Neuronal stem cell (in vitro differentiated cells): ENCODE measurements around the gene ZDHHC5.

Experiments used
- DNase-seq: peaks from one replicate; pipeline ENCODE4 v3.0.0-alpha.2; 2013; ENCODE audit warnings: low spot score
- H2AFZ ChIP-seq: one replicate; pipeline ENCODE4 v1.6.1; 2013; ENCODE audit warnings: mild to moderate bottlenecking, low read length, inconsistent platforms
- H2AK5ac ChIP-seq: 2 replicates; pipeline ENCODE4 v1.6.1; 2013; ENCODE audit warnings: low read depth, mild to moderate bottlenecking, inconsistent platforms, low read length, moderate library complexity, mixed read lengths
- H2BK120ac ChIP-seq: 2 replicates; pipeline ENCODE4 v1.6.1; 2013; ENCODE audit warnings: low read depth, mild to moderate bottlenecking, inconsistent platforms, low read length, moderate library complexity, mixed read lengths
- H2BK12ac ChIP-seq: one replicate; pipeline ENCODE4 v1.6.1; 2013; ENCODE audit warnings: low read length, inconsistent platforms
- H2BK15ac ChIP-seq: 2 replicates; pipeline ENCODE4 v1.6.1; 2013; ENCODE audit warnings: mild to moderate bottlenecking, low read length, inconsistent platforms, mixed read lengths
- H2BK5ac ChIP-seq: one replicate; pipeline ENCODE4 v1.6.1; 2013; ENCODE audit warnings: inconsistent platforms, mild to moderate bottlenecking, low read length, moderate library complexity
- H3K14ac ChIP-seq: one replicate; pipeline ENCODE4 v1.6.1; 2013; ENCODE audit warnings: low read length, inconsistent platforms
- H3K18ac ChIP-seq: 2 replicates; pipeline ENCODE4 v1.6.1; 2013; ENCODE audit warnings: low read length, inconsistent platforms
- H3K23ac ChIP-seq: 2 replicates; pipeline ENCODE4 v1.6.1; 2013; ENCODE audit warnings: low read depth, mild to moderate bottlenecking, mixed read lengths, low read length, inconsistent platforms; ENCODE audit not compliant: poor library complexity
- H3K27ac ChIP-seq: replicated peaks from 3 replicates; pipeline ENCODE4 v1.5.1; 2013; ENCODE audit warnings: low read length, inconsistent platforms
- H3K27me3 ChIP-seq, 3 experiments: 2 replicates each; pipeline ENCODE4 v1.6.1; 2013; ENCODE audit warnings: low read length in 3 of 3, mild to moderate bottlenecking in 2 of 3, inconsistent platforms in 1 of 3, low read depth in 1 of 3, mixed read lengths in 1 of 3, moderate library complexity in 1 of 3; ENCODE audit not compliant: control insufficient read depth in 3 of 3, insufficient read depth in 3 of 3
- H3K36me3 ChIP-seq, 2 donors: replicated peaks in 1 of 2; 2 replicates each; pipeline ENCODE4 v1.6.1; 2013; ENCODE audit warnings: low read length in 2 of 2; ENCODE audit not compliant: control insufficient read depth in 2 of 2, insufficient read depth in 2 of 2
- H3K4ac ChIP-seq: 2 replicates; pipeline ENCODE4 v1.6.1; 2013; ENCODE audit warnings: inconsistent platforms, mild to moderate bottlenecking, low read length, moderate library complexity
- H3K4me1 ChIP-seq, 2 donors: 1 replicate in 1 of 2; 2 replicates in 1 of 2; pipeline ENCODE4 v1.6.1; 2013; ENCODE audit warnings: low read length in 2 of 2, low read depth in 1 of 2; ENCODE audit not compliant: control insufficient read depth in 2 of 2, insufficient read depth in 1 of 2
- H3K4me2 ChIP-seq: one replicate; pipeline ENCODE4 v1.6.1; 2013; ENCODE audit warnings: mild to moderate bottlenecking, low read length, inconsistent platforms; ENCODE audit not compliant: insufficient read depth, poor library complexity, severe bottlenecking
- H3K4me3 ChIP-seq, 2 donors: 2 replicates each; pipeline ENCODE4 v1.5.1; 2013; ENCODE audit warnings: low read length in 2 of 2, mild to moderate bottlenecking in 2 of 2, inconsistent platforms in 1 of 2, moderate library complexity in 1 of 2
- H3K79me1 ChIP-seq: one replicate; pipeline ENCODE4 v1.6.1; 2013; ENCODE audit warnings: low read depth, mild to moderate bottlenecking, inconsistent platforms, low read length, moderate library complexity
- H3K9ac ChIP-seq: one replicate; pipeline ENCODE4 v1.6.1; 2013; ENCODE audit warnings: mild to moderate bottlenecking, low read depth, low read length, inconsistent platforms; ENCODE audit not compliant: poor library complexity
- H3K9me3 ChIP-seq, 2 donors: replicated peaks in 1 of 2; 2 replicates each; pipeline versions ENCODE3 to v1.6.1; 2013; ENCODE audit warnings: low read length in 2 of 2, mild to moderate bottlenecking in 2 of 2, inconsistent platforms in 1 of 2, low read depth in 1 of 2, mixed read lengths in 1 of 2, moderate library complexity in 1 of 2; ENCODE audit not compliant: control insufficient read depth in 2 of 2, insufficient read depth in 1 of 2
- H4K8ac ChIP-seq: one replicate; pipeline ENCODE4 v1.6.1; 2013; ENCODE audit warnings: low read depth, mild to moderate bottlenecking, inconsistent platforms, low read length, moderate library complexity
- H4K91ac ChIP-seq: one replicate; pipeline ENCODE4 v1.6.1; 2013; ENCODE audit warnings: low read length, low read depth, mild to moderate bottlenecking, inconsistent platforms; ENCODE audit not compliant: poor library complexity
- WGBS, 2 donors: extraction: QIAGEN DNeasy Blood & Tissue Kit; methylation state at CpG; one replicate each; pipeline ENCODE4 v1.1.7; 2013; ENCODE audit warnings: missing lambda C conversion rate in 2 of 2, mixed read lengths in 1 of 2; ENCODE audit not compliant: insufficient read length in 2 of 2, insufficient replicate concordance in 1 of 2; ENCODE audit errors: extremely low coverage in 2 of 2; 5-methylcytosine and 5-hydroxymethylcytosine counted together

Gene ZDHHC5

GRCh38 chr11:57635246-57635645 lies 32.7 kb upstream of the ZDHHC5 start:
- H3K4ac ChIP-seq, result no peak overlapping the region
- H4K91ac ChIP-seq, result no peak overlapping the region
- H3K36me3 ChIP-seq, result peaks cover under 1 to 4% of the 10 kb centered on the region in 2 donors
- H3K4me1 ChIP-seq, result peaks cover 3 to 8% of the 10 kb centered on the region in 2 donors
- no peak overlapping the region for H3K18ac ChIP-seq
- no peaks in the 10 kb centered on the region for H3K9me3 ChIP-seq
- no peak overlapping the region for H2BK5ac ChIP-seq
- no peak for DNase-seq
- H3K79me1 ChIP-seq, result no peaks in the 10 kb centered on the region
- H4K8ac ChIP-seq, result no peak overlapping the region
- H2AK5ac ChIP-seq, result no peak overlapping the region
- no peak overlapping the region for H3K9ac ChIP-seq
- no peak overlapping the region for H3K27ac ChIP-seq
- H3K4me3 ChIP-seq, result no peak overlapping the region
- H3K27me3 ChIP-seq, result no peaks in the 10 kb centered on the region
- H2BK15ac ChIP-seq, result no peak overlapping the region
- no peak overlapping the region for H2AFZ ChIP-seq
- H3K23ac ChIP-seq, result no peak overlapping the region
- no peak overlapping the region for H2BK12ac ChIP-seq
- WGBS, 2 donors, result no CpG with 5 or more reads among the region's 8 CpGs
- H3K14ac ChIP-seq, result no peak overlapping the region
- H3K4me2 ChIP-seq, result no peak overlapping the region
- no peak overlapping the region for H2BK120ac ChIP-seq

- Histone ChIP-seq H4K8ac (no peak overlapping the region), H3K4ac (peak overlapping the region; percentile 4), H3K23ac (no peak overlapping the region), H2BK15ac (no peak overlapping the region), H2BK5ac (peak overlapping the region; percentile 98), H3K36me3 (peaks cover 12 to 28% of the 10 kb centered on the region in 2 donors), H4K91ac (no peak overlapping the region), H3K79me1 (peaks cover 2% of the 10 kb centered on the region), H2BK120ac (peak overlapping the region; percentile 93), H3K27me3 (no peaks in the 10 kb centered on the region), H3K9me3 (no peaks in the 10 kb centered on the region), H3K4me3 (peak overlapping the region; percentile 53 to 99), H3K9ac (peak overlapping the region; percentile 78), H3K27ac (peak overlapping the region; percentile 85), H2BK12ac (no peak overlapping the region), H3K14ac (no peak overlapping the region), H2AFZ (peak overlapping the region; percentile 87), H3K4me1 (peaks cover 18 to 27% of the 10 kb centered on the region in 2 donors), H3K4me2 (peak overlapping the region; percentile 49), H2AK5ac (peak overlapping the region; percentile 30), H3K18ac (peak overlapping the region; percentile 94)
- WGBS, 2 donors, result no CpG with 5 or more reads among the region's 18 CpGs
- DNase-seq, result no peak
Measured at GRCh38 chr11:57637626-57638004, 30.3 kb upstream of the ZDHHC5 start.

- Histone ChIP-seq H3K23ac (peak overlapping the region; percentile 61), H3K4me1 (peaks cover 19 to 29% of the 10 kb centered on the region in 2 donors), H4K8ac (no peak overlapping the region), H2BK5ac (peak overlapping the region; percentile 98), H3K14ac (peak overlapping the region; percentile 98), H3K9ac (peak overlapping the region; percentile 99), H3K9me3 (no peaks in the 10 kb centered on the region), H3K4me3 (peak overlapping the region; percentile 88 to 99), H2BK15ac (peak overlapping the region; percentile 86), H3K27me3 (no peaks in the 10 kb centered on the region), H2AFZ (peak overlapping the region; percentile 87), H3K18ac (peak overlapping the region; percentile 100), H4K91ac (peak overlapping the region; percentile 90), H2AK5ac (peak overlapping the region; percentile 96), H3K27ac (peak overlapping the region; percentile 92), H3K79me1 (peaks cover 2% of the 10 kb centered on the region), H3K4me2 (peak overlapping the region; percentile 49), H3K4ac (peak overlapping the region; percentile 100), H2BK120ac (peak overlapping the region; percentile 99), H2BK12ac (no peak overlapping the region), H3K36me3 (peaks cover 13 to 34% of the 10 kb centered on the region in 2 donors)
- DNase-seq, result peak; percentile 93
- WGBS, 2 donors, result no CpG with 5 or more reads among the region's 47 CpGs
Measured at GRCh38 chr11:57638005-57638781, 29.7 kb upstream of the ZDHHC5 start.

- peak overlapping the region; percentile 68 for H4K91ac ChIP-seq
- H3K27me3 ChIP-seq, result no peaks in the 10 kb centered on the region
- H3K18ac ChIP-seq, result peak overlapping the region; percentile 100
- peak overlapping the region; percentile 100 for H3K4ac ChIP-seq
- H2AFZ ChIP-seq, result no peak overlapping the region
- peaks cover 16 to 40% of the 10 kb centered on the region in 2 donors for H3K36me3 ChIP-seq
- H2BK5ac ChIP-seq, result peak overlapping the region; percentile 98
- no peak overlapping the region for H4K8ac ChIP-seq
- WGBS, 2 donors, result no CpG with 5 or more reads among the region's 19 CpGs
- H2AK5ac ChIP-seq, result peak overlapping the region; percentile 96
- H3K79me1 ChIP-seq, result peaks cover 2% of the 10 kb centered on the region
- H3K14ac ChIP-seq, result no peak overlapping the region
- peak overlapping the region; percentile 99 for H3K9ac ChIP-seq
- no peaks in the 10 kb centered on the region for H3K9me3 ChIP-seq
- H3K4me3 ChIP-seq, result peak overlapping the region; percentile 88 to 99
- H2BK12ac ChIP-seq, result peak overlapping the region; percentile 12
- H2BK15ac ChIP-seq, result peak overlapping the region; percentile 86
- peaks cover 22 to 34% of the 10 kb centered on the region in 2 donors for H3K4me1 ChIP-seq
- H3K4me2 ChIP-seq, result peak overlapping the region; percentile 47
- H3K27ac ChIP-seq, result peak overlapping the region; percentile 92
- peak; percentile 32 for DNase-seq
- peak overlapping the region; percentile 99 for H2BK120ac ChIP-seq
- no peak overlapping the region for H3K23ac ChIP-seq
Measured at GRCh38 chr11:57638811-57639320, 29.0 kb upstream of the ZDHHC5 start.
